Smooth muscle cell (in vitro differentiated cells): Measurements from ENCODE around the gene SIVA1. TPM values are rescaled to one million over a fixed set of nuclear protein-coding genes. Genes with fewer than 3 reads are reported as not detected.

ENCODE experiments used
- DNase-seq: peaks from one replicate; lab custom pipeline; 2025; ENCODE audit not compliant: unreplicated experiment; lab: John Stamatoyannopoulos, UW
- H2AFZ ChIP-seq: fragments of 200-600 bp; sonication (generic); 2 replicates; pipeline ENCODE4 v1.6.0; 2016; ENCODE audit warnings: antibody characterized with exemption, low read depth, mild to moderate bottlenecking
- H3F3A ChIP-seq: fragments of 200-600 bp; sonication (generic); 2 replicates; pipeline ENCODE4 v1.6.0; 2017; ENCODE audit warnings: antibody characterized with exemption, low read depth
- H3K27ac ChIP-seq: fragments of 200-600 bp; sonication (generic); 2 replicates; pipeline ENCODE4 v1.5.1; 2016; ENCODE audit warnings: low read depth, mild to moderate bottlenecking
- H3K27me3 ChIP-seq: fragments of 200-600 bp; sonication (generic); 2 replicates; pipeline ENCODE4 v1.6.1; 2016; ENCODE audit warnings: low read depth, mild to moderate bottlenecking
- H3K36me3 ChIP-seq: fragments of 200-600 bp; sonication (generic); 2 replicates; pipeline ENCODE4 v1.5.1; 2016; ENCODE audit warnings: low read depth
- H3K4me1 ChIP-seq: fragments of 200-600 bp; sonication (generic); 2 replicates; pipeline ENCODE4 v1.5.1; 2016; ENCODE audit warnings: low read depth
- H3K4me2 ChIP-seq: fragments of 200-600 bp; sonication (generic); 2 replicates; pipeline ENCODE4 v1.6.0; 2016; ENCODE audit warnings: mild to moderate bottlenecking
- H3K4me3 ChIP-seq: fragments of 200-600 bp; sonication (generic); 2 replicates; pipeline ENCODE4 v1.5.1; 2016; ENCODE audit warnings: mild to moderate bottlenecking
- H3K79me2 ChIP-seq: fragments of 200-600 bp; sonication (generic); 2 replicates; pipeline ENCODE4 v1.6.0; 2016; ENCODE audit warnings: low read depth, mild to moderate bottlenecking
- H3K9ac ChIP-seq: fragments of 200-600 bp; sonication (generic); 2 replicates; pipeline ENCODE4 v1.6.0; 2016; ENCODE audit warnings: low read depth
- H3K9me3 ChIP-seq: fragments of 200-600 bp; sonication (generic); replicated peaks from 2 replicates; pipeline ENCODE4 v1.5.1; 2016; ENCODE audit warnings: low read depth
- H4K20me1 ChIP-seq: fragments of 200-600 bp; sonication (generic); 2 replicates; pipeline ENCODE4 v1.6.0; 2016; ENCODE audit warnings: low read depth
- WGBS: methylation state at CpG from one replicate; pipeline ENCODE4 v1.1.7; 2016; ENCODE audit warnings: low lambda C conversion rate; 5-methylcytosine and 5-hydroxymethylcytosine counted together
- polyA plus RNA-seq: library from polyadenylated mRNA; unstranded; fragments of >200 nt; fragmentation: Nextera tagmentation; extraction: Ambion mirVana; gene quantifications from 2 replicates; pipeline ENCODE4 v1.2.1, GENCODE V29; 2016
- total RNA-seq: library from RNA; depleted of rRNA; stranded (reverse); fragments of >200 nt; gene quantifications from 2 replicates; pipeline ENCODE4 v1.2.3, GENCODE V29; 2014
- TF ChIP-seq, protein P1 (sequence below): fragments of 200-600 bp; sonication (generic); IDR thresholded peaks from 2 replicates; pipeline ENCODE4 v1.5.1; 2017; ENCODE audit warnings: borderline replicate concordance, mild to moderate bottlenecking, antibody characterized with exemption; ENCODE audit not compliant: insufficient read depth, poor library complexity, severe bottlenecking

The SIVA1 gene
- total and polyA plus RNA-seq, 2 experiments from 2014 or later, result 78.5 to 118 TPM

DNA sequence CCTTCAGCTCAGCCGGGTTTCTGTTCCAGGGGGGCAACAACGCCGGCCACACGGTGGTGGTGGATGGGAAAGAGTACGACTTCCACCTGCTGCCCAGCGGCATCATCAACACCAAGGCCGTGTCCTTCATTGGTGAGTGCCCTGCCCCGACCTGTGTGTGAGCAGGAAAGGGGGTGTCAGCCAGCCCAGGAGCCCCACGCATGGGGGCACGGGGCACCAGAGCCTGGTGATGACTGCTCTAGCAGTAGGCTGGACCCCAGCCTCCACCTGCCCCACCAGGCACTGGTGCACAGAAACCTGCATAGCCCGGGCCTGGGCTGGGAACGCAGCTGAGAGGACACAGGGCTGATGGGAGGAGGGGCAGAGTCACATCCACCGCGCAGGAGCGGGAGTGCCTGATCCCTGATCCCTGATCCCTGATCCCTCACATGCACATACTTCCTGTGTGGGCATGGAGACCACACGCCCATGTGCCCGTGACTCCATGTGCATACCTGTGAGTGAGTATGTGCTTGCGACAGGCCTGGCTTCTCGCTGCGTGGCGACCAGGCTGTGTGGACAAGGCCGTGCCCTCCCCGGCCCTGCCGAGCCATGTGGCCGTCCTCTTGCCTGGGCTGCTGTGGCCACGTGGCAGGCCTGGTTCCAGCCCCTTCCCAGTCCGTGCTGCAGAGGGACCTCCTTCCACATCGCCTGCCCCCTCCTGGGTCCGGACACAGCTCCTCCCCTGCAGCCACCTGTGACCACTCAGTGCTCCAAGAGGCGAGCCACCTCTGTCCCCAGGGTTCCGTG, 17.8 kb upstream of the SIVA1 start:
- no peaks in the 10 kb centered on the region for H3F3A ChIP-seq
- no peak for DNase-seq
- no peak overlapping the region for H3K4me3 ChIP-seq
- no peaks in the 10 kb centered on the region for H3K36me3 ChIP-seq
- no peaks in the 10 kb centered on the region for H3K9me3 ChIP-seq
- H4K20me1 ChIP-seq, result no peaks in the 10 kb centered on the region
- no peaks in the 10 kb centered on the region for H3K27me3 ChIP-seq
- no peak overlapping the region for H2AFZ ChIP-seq
- H3K4me1 ChIP-seq, result no peaks in the 10 kb centered on the region
- WGBS, result 88% methylated on average over 29 of the region's 31 CpGs
- no peak overlapping the region for H3K27ac ChIP-seq
- H3K79me2 ChIP-seq, result no peaks in the 10 kb centered on the region
- no peak overlapping the region for H3K9ac ChIP-seq
- TF ChIP-seq, protein P1, sequence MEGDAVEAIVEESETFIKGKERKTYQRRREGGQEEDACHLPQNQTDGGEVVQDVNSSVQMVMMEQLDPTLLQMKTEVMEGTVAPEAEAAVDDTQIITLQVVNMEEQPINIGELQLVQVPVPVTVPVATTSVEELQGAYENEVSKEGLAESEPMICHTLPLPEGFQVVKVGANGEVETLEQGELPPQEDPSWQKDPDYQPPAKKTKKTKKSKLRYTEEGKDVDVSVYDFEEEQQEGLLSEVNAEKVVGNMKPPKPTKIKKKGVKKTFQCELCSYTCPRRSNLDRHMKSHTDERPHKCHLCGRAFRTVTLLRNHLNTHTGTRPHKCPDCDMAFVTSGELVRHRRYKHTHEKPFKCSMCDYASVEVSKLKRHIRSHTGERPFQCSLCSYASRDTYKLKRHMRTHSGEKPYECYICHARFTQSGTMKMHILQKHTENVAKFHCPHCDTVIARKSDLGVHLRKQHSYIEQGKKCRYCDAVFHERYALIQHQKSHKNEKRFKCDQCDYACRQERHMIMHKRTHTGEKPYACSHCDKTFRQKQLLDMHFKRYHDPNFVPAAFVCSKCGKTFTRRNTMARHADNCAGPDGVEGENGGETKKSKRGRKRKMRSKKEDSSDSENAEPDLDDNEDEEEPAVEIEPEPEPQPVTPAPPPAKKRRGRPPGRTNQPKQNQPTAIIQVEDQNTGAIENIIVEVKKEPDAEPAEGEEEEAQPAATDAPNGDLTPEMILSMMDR, result no peak
- H3K4me2 ChIP-seq, result peak overlapping the region; percentile 14

DNA sequence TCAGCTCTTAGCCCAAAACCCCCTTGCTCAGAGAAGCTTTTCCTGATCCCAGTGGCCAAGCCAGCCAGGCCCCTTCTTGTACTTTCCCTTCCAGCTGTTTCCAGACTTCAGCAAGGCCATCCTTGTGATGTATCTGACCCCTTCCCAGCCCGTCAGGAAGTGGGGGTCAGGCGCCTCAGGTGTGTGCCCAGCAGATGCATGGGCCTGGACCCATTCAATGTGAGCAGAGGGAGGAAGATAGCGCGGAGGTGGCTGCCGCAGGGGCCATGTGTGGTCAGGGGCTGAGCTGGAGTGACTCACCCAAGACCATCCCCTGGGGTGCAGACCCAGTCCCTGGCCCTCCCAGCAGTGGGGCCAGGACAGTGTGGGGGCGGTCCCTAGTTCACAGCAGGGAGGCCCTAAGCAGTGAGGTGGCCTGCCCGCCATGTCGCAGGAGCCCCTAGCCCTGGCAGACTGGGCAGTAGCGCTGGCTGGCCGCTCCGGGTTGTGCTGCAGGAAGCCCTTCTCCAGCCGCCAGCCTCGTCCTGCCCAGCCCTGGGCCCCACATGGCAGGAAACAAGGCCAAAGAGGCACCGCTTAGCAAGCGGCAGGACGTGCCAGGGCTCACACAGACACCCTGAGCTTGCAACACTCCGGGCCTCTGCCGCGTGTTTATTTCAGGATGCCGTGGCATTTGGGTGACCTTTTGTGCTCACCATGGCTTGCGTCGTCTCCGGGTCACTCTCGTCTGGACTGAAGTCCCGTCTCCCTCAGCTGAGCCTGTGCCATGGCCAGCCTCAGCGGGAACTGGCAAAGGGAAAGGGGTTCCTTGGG, 16.9 kb upstream of the SIVA1 start:
- no peaks in the 10 kb centered on the region for H3K79me2 ChIP-seq
- H4K20me1 ChIP-seq, result no peaks in the 10 kb centered on the region
- peak overlapping the region; percentile 14 for H3K4me2 ChIP-seq
- no peak overlapping the region for H3K9ac ChIP-seq
- 51% methylated on average over 24 of the region's 26 CpGs for WGBS
- no peak for DNase-seq
- H3K9me3 ChIP-seq, result no peaks in the 10 kb centered on the region
- H3K27me3 ChIP-seq, result no peaks in the 10 kb centered on the region
- H3K36me3 ChIP-seq, result no peaks in the 10 kb centered on the region
- H2AFZ ChIP-seq, result no peak overlapping the region
- no peaks in the 10 kb centered on the region for H3F3A ChIP-seq
- H3K4me1 ChIP-seq, result no peaks in the 10 kb centered on the region
- no peak overlapping the region for H3K4me3 ChIP-seq
- H3K27ac ChIP-seq, result peak overlapping the region; percentile 44
- TF ChIP-seq, protein P1, result no peak

DNA sequence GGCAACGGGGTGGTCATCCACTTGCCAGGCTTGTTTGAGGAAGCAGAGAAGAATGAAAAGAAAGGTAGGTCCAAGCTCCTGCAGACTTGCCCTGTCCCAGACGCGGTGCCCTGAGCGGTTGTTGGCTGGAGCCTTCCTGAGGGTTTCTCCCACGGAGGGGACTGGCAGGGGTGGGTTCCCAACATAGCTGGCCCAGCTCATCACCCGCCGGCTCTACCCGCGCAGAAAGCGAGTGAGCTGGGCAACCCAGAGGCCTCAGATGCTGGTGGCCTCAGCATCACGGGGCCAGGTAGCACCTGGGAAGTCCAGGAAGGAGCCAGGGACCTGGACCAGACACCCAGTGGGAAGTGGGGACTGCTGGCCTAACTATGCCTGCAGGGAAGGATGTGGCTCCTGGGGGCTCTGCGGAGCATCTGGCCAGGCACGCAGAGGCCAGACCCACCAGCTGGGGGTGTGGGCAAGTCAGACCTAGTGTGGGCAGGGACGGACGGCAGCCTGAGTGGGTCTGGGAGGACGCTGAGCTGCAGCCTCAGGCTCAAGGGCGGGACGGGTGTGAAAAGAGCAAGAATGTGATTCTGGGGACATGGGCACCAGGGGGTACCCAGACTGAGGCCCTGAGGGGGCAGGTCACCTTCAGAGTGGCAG, 14.4 kb upstream of the SIVA1 start:
- Histone ChIP-seq H3K4me1 (no peaks in the 10 kb centered on the region), H4K20me1 (no peaks in the 10 kb centered on the region), H3F3A (no peaks in the 10 kb centered on the region), H3K4me3 (no peak overlapping the region), H3K36me3 (no peaks in the 10 kb centered on the region), H3K9ac (no peak overlapping the region), H3K27ac (no peak overlapping the region), H3K9me3 (no peaks in the 10 kb centered on the region), H2AFZ (no peak overlapping the region), H3K79me2 (no peaks in the 10 kb centered on the region), H3K4me2 (no peak overlapping the region), H3K27me3 (no peaks in the 10 kb centered on the region)
- 90% methylated on average over 18 of the region's 18 CpGs for WGBS
- no peak for DNase-seq
- TF ChIP-seq, protein P1, result no peak
